ENCODE data around the gene CCDC91. TPM values are rescaled to one million over a fixed set of nuclear protein-coding genes. Genes with fewer than 3 reads are reported as not detected.

The CCDC91 gene, protein sequence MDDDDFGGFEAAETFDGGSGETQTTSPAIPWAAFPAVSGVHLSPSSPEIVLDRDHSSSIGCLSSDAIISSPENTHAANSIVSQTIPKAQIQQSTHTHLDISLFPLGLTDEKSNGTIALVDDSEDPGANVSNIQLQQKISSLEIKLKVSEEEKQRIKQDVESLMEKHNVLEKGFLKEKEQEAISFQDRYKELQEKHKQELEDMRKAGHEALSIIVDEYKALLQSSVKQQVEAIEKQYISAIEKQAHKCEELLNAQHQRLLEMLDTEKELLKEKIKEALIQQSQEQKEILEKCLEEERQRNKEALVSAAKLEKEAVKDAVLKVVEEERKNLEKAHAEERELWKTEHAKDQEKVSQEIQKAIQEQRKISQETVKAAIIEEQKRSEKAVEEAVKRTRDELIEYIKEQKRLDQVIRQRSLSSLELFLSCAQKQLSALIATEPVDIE
- 46.4 and 51.3 TPM in 2 replicates for total RNA-seq
- long read RNA-seq, transcript CCDC91-205 (11 exons, 1,301 nt): major isoform, 14 of 48 reads
- long read RNA-seq, partial matches to known transcripts: 5 of 48 reads
- long read RNA-seq, other reads (novel, unspliced or antisense): 29 of 48 reads

DNA sequence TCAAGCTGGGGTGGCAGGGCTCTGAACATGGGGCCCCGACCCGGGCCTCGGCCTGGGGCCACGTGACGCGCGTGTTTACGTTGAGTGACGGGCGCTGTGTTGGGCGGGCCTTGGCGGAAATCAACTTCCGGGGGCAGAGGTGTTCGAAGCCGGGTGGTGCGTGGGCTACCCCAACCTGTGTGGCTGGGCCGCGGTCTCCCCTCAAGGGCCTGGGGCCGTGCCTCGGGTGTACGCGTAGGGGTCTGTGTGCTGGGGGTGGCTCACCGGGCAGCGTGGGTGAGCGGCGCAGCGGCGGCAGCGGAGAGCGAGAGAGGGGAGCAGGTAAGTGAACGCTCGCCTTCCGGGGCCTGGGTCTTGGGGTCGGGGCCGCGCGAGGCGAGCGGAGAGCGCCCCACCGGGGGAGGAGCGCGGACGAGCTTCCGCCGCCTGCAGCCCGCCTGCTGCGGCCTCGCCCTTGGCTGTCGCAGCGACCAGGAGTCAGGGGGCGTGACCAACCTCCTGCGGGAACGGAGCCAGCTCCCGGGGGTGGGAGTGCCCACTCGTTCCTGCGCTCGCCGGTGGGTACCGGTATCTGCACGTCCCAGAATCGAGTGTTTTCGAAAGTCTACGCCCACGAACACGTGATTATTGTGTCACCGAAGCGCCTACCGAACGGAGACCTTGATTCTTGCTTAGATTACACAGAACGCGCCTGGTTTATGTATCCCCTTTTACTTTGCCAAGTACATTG is at the start of gene CCDC91:
CCDC91 (plus strand) TSS at position 136 of the 730 bp plus-strand sequence. CDS start 66,760 bp downstream, outside the sequence.
- H3K27me3 Mint-ChIP-seq: no peaks in the 10 kb centered on the region
- TF ChIP-seq CTCF (IDR thresholded peaks at IDR 0.05; ENCODE audit: unreplicated experiment): peak; percentile 23
- peaks cover 14% of the 10 kb centered on the region for H3K4me1 Mint-ChIP-seq (ENCODE audit: low read depth)
- peak within 1 kb of the TSS; percentile 92 for H3K4me3 Mint-ChIP-seq (ENCODE audit: low read depth)
- DNase-seq (ENCODE audit: low spot score, unreplicated experiment): peak; percentile 93
- H3K36me3 Mint-ChIP-seq (ENCODE audit: insufficient read depth): peaks cover 27% of the 10 kb centered on the region
- peaks cover 29% of the 10 kb centered on the region for H3K9me3 Mint-ChIP-seq (ENCODE audit: low read depth)
- H3K27ac Mint-ChIP-seq: peak within 1 kb of the TSS; percentile 98

DNA sequence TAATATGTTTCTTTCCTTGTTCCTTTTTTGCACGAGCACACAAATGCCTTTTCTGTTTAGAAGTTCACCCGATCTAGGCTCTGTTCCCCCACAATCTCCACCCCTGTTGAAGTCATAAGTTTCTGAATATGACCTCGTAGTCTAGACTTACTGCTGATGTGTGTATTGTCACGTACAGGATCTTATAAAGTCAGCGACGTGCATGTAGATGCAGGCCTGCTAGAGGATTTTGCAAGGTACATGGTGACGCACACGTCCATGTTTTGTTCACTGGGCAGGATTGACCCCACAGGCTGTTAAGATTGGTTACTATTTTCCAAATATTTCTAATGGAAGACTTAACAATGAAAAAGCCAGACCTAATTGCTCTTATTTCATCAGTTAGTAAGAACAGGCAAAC is 46.2 kb upstream of the CCDC91 start:
- no peak for DNase-seq (ENCODE audit: low spot score, unreplicated experiment)
- no peaks in the 10 kb centered on the region for H3K27me3 Mint-ChIP-seq

DNA sequence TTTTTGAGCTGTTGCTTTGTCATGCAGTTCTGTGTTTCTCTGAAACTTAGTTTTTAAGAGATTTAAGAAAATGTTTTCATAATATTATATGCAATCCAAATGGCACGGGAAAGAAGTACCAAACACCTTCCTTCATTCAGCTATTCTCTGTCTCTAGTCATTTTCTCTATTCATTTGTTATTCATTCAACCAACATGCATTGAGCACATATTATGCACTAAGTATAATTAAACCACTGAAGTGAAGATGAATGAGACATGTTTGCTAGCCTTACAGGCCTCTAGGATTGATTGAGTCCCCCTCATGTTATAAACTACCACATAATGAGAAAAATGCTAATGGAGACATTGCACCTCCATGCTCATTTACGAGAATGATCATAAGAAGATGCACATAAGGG is 45.7 kb upstream of the CCDC91 start:
- H3K4me1 Mint-ChIP-seq (ENCODE audit: low read depth): no peaks in the 10 kb centered on the region

More for the DNA sequence above, 46.2 kb upstream of the CCDC91 start:
- Mint-ChIP-seq H3K36me3 (ENCODE audit: insufficient read depth) (no peaks in the 10 kb centered on the region), H3K27ac (no peak overlapping the region), H3K4me3 (ENCODE audit: low read depth) (no peak overlapping the region), H3K9me3 (ENCODE audit: low read depth) (no peaks in the 10 kb centered on the region), H3K4me1 (ENCODE audit: low read depth) (no peaks in the 10 kb centered on the region)
- TF ChIP-seq CTCF (IDR thresholded peaks at IDR 0.05; ENCODE audit: unreplicated experiment): no peak

GRCh38 chr12:28145216-28145615 is 45.0 kb upstream of the CCDC91 start:
- no peak for TF ChIP-seq CTCF (IDR thresholded peaks at IDR 0.05; ENCODE audit: unreplicated experiment)
- no peaks in the 10 kb centered on the region for H3K27me3 Mint-ChIP-seq
- no peak overlapping the region for H3K27ac Mint-ChIP-seq
- H3K4me3 Mint-ChIP-seq (ENCODE audit: low read depth): no peak overlapping the region
- H3K36me3 Mint-ChIP-seq (ENCODE audit: insufficient read depth): no peaks in the 10 kb centered on the region
- no peak for DNase-seq (ENCODE audit: low spot score, unreplicated experiment)
- no peaks in the 10 kb centered on the region for H3K9me3 Mint-ChIP-seq (ENCODE audit: low read depth)
- H3K4me1 Mint-ChIP-seq (ENCODE audit: low read depth): no peaks in the 10 kb centered on the region

More for the DNA sequence above, 45.7 kb upstream of the CCDC91 start:
- no peak overlapping the region for H3K27ac Mint-ChIP-seq
- H3K36me3 Mint-ChIP-seq (ENCODE audit: insufficient read depth): no peaks in the 10 kb centered on the region
- no peak for TF ChIP-seq CTCF (IDR thresholded peaks at IDR 0.05; ENCODE audit: unreplicated experiment)
- no peaks in the 10 kb centered on the region for H3K9me3 Mint-ChIP-seq (ENCODE audit: low read depth)
- H3K4me3 Mint-ChIP-seq (ENCODE audit: low read depth): no peak overlapping the region
- no peak for DNase-seq (ENCODE audit: low spot score, unreplicated experiment)
- H3K27me3 Mint-ChIP-seq: no peaks in the 10 kb centered on the region

DNA sequence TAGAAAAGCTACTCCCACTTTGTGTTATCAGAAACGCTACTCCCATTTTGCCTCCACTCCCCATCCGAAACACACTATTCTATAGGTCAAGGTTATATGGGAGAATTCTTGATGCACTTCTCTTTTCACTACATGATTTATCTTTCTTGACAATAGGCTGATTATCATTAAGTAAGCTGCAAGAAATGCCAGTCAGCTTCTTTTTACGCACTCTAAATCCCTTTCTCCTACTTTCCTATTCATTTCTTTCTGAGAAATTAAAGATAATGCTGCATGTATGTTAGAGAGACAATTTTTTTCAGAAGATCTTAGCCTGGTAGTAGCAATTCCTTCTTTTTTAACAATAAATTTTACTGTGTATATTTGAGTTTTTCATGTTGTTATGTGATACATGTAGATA is 41.0 kb upstream of the CCDC91 start:
- Mint-ChIP-seq H3K9me3 (ENCODE audit: low read depth) (peaks cover 20% of the 10 kb centered on the region), H3K4me1 (ENCODE audit: low read depth) (no peaks in the 10 kb centered on the region), H3K4me3 (ENCODE audit: low read depth) (no peak overlapping the region), H3K27ac (no peak overlapping the region), H3K36me3 (ENCODE audit: insufficient read depth) (no peaks in the 10 kb centered on the region), H3K27me3 (no peaks in the 10 kb centered on the region)
- no peak for DNase-seq (ENCODE audit: low spot score, unreplicated experiment)
- no peak for TF ChIP-seq CTCF (IDR thresholded peaks at IDR 0.05; ENCODE audit: unreplicated experiment)

Data from progenitor cell of endocrine pancreas (in vitro differentiated cells).